ENCODE results near the gene NHP2.

- TF ChIP-seq CTCF (IDR thresholded peaks at IDR 0.05) (no peak), POLR2A (IDR thresholded peaks at IDR 0.05) (no peak)
Measured at GRCh38 chr5:178196281-178196812, 42.7 kb upstream of the NHP2 start.

All from thyroid gland (tissue), 4 donors.